CD8-positive, alpha-beta memory T cell (primary cell): ENCODE results near the gene ZNF581. TPM values are rescaled to one million over a fixed set of nuclear protein-coding genes. Genes with fewer than 3 reads are reported as not detected.

Source experiments
- CTCF ChIA-PET: fragments of 350-600 bp; sonication (Branson Sonifier 250); formaldehyde crosslinking; loops from one replicate; lab custom pipeline; 2021; ENCODE audit warnings: antibody characterized with exemption; lab: Charles Lee
- POLR2A ChIA-PET: fragments of 350-600 bp; sonication (Branson Sonifier 250); formaldehyde crosslinking; loops from one replicate; lab custom pipeline; 2021; ENCODE audit warnings: antibody characterized with exemption; lab: Charles Lee
- DNase-seq, 5 donors: peaks; one replicate each; pipeline versions ENCODE4 v3.0.0 to v3.0.0-alpha.2; 2020 to 2022; ENCODE audit warnings: mixed read lengths in 1 of 5
- H3K27ac ChIP-seq: one replicate; pipeline ENCODE4 v1.7.0; 2013; ENCODE audit warnings: low read depth, mild to moderate bottlenecking, low read length, moderate library complexity
- H3K27me3 ChIP-seq: 2 replicates; pipeline ENCODE4 v1.7.0; 2013; ENCODE audit warnings: low read length, mild to moderate bottlenecking; ENCODE audit not compliant: insufficient read depth, poor library complexity, severe bottlenecking
- H3K36me3 ChIP-seq: 2 replicates; pipeline ENCODE4 v1.7.0; 2013; ENCODE audit warnings: mild to moderate bottlenecking, low read length, moderate library complexity; ENCODE audit not compliant: insufficient read depth
- H3K4me1 ChIP-seq: 2 replicates; pipeline ENCODE4 v1.7.0; 2013; ENCODE audit warnings: mild to moderate bottlenecking, low read length, moderate library complexity; ENCODE audit not compliant: insufficient read depth
- H3K4me3 ChIP-seq: 2 replicates; pipeline ENCODE4 v1.7.0; 2013; ENCODE audit warnings: mild to moderate bottlenecking, low read length
- H3K9me3 ChIP-seq: 2 replicates; pipeline ENCODE4 v1.7.0; 2013; ENCODE audit warnings: mild to moderate bottlenecking, low read length
- H3K27ac Mint-ChIP-seq, 8 donors: one replicate each; pipeline ENCODE4 v1.8.0; 2020 to 2021; ENCODE audit warnings: mixed read lengths in 8 of 8, mild to moderate bottlenecking in 6 of 8, inconsistent platforms in 3 of 8, moderate library complexity in 3 of 8
- H3K27me3 Mint-ChIP-seq, 2 donors: one replicate each; pipeline ENCODE4 v1.8.0; 2020 to 2021; ENCODE audit warnings: mixed read lengths in 2 of 2, mild to moderate bottlenecking in 1 of 2, moderate library complexity in 1 of 2
- H3K36me3 Mint-ChIP-seq, 3 donors: one replicate each; pipeline ENCODE4 v1.8.0; 2020 to 2021; ENCODE audit warnings: mixed read lengths in 3 of 3, inconsistent platforms in 1 of 3, mild to moderate bottlenecking in 1 of 3
- H3K4me1 Mint-ChIP-seq, 3 donors: one replicate each; pipeline ENCODE4 v1.8.0; 2020 to 2021; ENCODE audit warnings: mixed read lengths in 3 of 3, inconsistent platforms in 1 of 3, mild to moderate bottlenecking in 1 of 3
- H3K4me3 Mint-ChIP-seq, 7 donors: one replicate each; pipeline ENCODE4 v1.8.0; 2020 to 2021; ENCODE audit warnings: mixed read lengths in 7 of 7, mild to moderate bottlenecking in 6 of 7, moderate library complexity in 4 of 7, inconsistent platforms in 2 of 7
- H3K9me3 Mint-ChIP-seq, 5 donors: one replicate each; pipeline ENCODE4 v1.8.0; 2020 to 2022; ENCODE audit warnings: mixed read lengths in 5 of 5, mild to moderate bottlenecking in 3 of 5, moderate library complexity in 2 of 5, inconsistent platforms in 1 of 5
- polyA plus RNA-seq: library from polyadenylated mRNA; unstranded; fragments of 300-500 nt; fragmentation: Illumina TruSeq; gene quantifications from one replicate; pipeline ENCODE4 v1.2.3, GENCODE V29; 2021
- total RNA-seq, 2 experiments: library from RNA; stranded (reverse); gene quantifications; one replicate each; pipeline ENCODE4 v1.2.3, GENCODE V29; 2021

Gene ZNF581
- total and polyA plus RNA-seq, 3 experiments from 2014 or later, result 23.4 to 34.4 (median 32.8) TPM

- POLR2A ChIA-PET, result no interaction called here
- Histone ChIP-seq H3K36me3 (no peaks in the 10 kb centered on the region), H3K27ac (no peak overlapping the region), H3K4me1 (peaks cover 47% of the 10 kb centered on the region), H3K4me3 (no peak overlapping the region), H3K27me3 (no peaks in the 10 kb centered on the region), H3K9me3 (no peaks in the 10 kb centered on the region)
- Mint-ChIP-seq H3K4me1 (peaks cover 47 to 63% (median 58%) of the 10 kb centered on the region in 3 donors), H3K36me3 (peaks cover 0 to 8% (median 7%) of the 10 kb centered on the region in 3 donors), H3K27me3 (no peaks in the 10 kb centered on the region), H3K9me3 (no peaks in the 10 kb centered on the region), H3K4me3 (no peak overlapping the region), H3K27ac (no peak overlapping the region)
- CTCF ChIA-PET, result interaction anchor here (6.5 kb wide), 1 partner anchor 16 kb away, joined by 67 read pairs; the partner anchor contains the start of gene ZNF865
- peak in 1 of 5 donors; percentile 36 for DNase-seq
Observed at GRCh38 chr19:55622242-55622969, 21.0 kb upstream of the ZNF581 start.

- POLR2A ChIA-PET, result interaction anchor here (0.7 to 2.7 kb wide), 2 partner anchors 11 to 16 kb away, joined by 3 to 22 read pairs; no protein-coding TSS in a partner anchor
- peak overlapping the region in 1 of 7 donors; percentile 96 for H3K4me3 Mint-ChIP-seq
- no peaks in the 10 kb centered on the region for H3K9me3 ChIP-seq
- DNase-seq, result no peak
- no peaks in the 10 kb centered on the region for H3K36me3 ChIP-seq
- H3K9me3 Mint-ChIP-seq, result no peaks in the 10 kb centered on the region
- H3K27ac Mint-ChIP-seq, result peak overlapping the region in 3 of 8 donors; percentile 47 to 97 (median 94)
- H3K27me3 ChIP-seq, result no peaks in the 10 kb centered on the region
- CTCF ChIA-PET, result interaction anchor here (1.1 to 6.5 kb wide), 3 partner anchors 13 to 107 kb away, joined by 3 to 67 read pairs (median 4); partner anchors contain the start of gene ZNF865
- peaks cover 45 to 65% (median 62%) of the 10 kb centered on the region in 3 donors for H3K4me1 Mint-ChIP-seq
- no peaks in the 10 kb centered on the region for H3K27me3 Mint-ChIP-seq
- H3K4me1 ChIP-seq, result peaks cover 47% of the 10 kb centered on the region
- peaks cover 0 to 5% (median 3%) of the 10 kb centered on the region in 3 donors for H3K36me3 Mint-ChIP-seq
- H3K27ac ChIP-seq, result no peak overlapping the region
- H3K4me3 ChIP-seq, result no peak overlapping the region
Observed at GRCh38 chr19:55623130-55623529, 20.3 kb upstream of the ZNF581 start.

GRCh38 chr19:55623561-55623960 is 19.9 kb upstream of the ZNF581 start:
- no peaks in the 10 kb centered on the region for H3K9me3 ChIP-seq
- Mint-ChIP-seq H3K27me3 (no peaks in the 10 kb centered on the region), H3K9me3 (no peaks in the 10 kb centered on the region), H3K4me1 (peaks cover 45 to 65% (median 62%) of the 10 kb centered on the region in 3 donors), H3K27ac (peak overlapping the region in 6 of 8 donors; percentile 91 to 97 (median 94)), H3K4me3 (peak overlapping the region; percentile 86 to 96 (median 90)), H3K36me3 (peaks cover 0 to 5% (median 2%) of the 10 kb centered on the region in 3 donors)
- no peak overlapping the region for H3K27ac ChIP-seq
- ChIA-PET POLR2A (interaction anchor here (0.7 to 2.9 kb wide), 3 partner anchors 10 to 18 kb away, joined by 3 to 22 read pairs (median 11); no protein-coding TSS in a partner anchor), CTCF (interaction anchor here (1.0 to 6.5 kb wide), 6 partner anchors 13 to 156 kb away, joined by 3 to 67 read pairs (median 5); partner anchors contain the start of gene ZNF865)
- DNase-seq, result no peak
- no peaks in the 10 kb centered on the region for H3K36me3 ChIP-seq
- peaks cover 47% of the 10 kb centered on the region for H3K4me1 ChIP-seq
- H3K27me3 ChIP-seq, result no peaks in the 10 kb centered on the region
- peak overlapping the region; percentile 22 for H3K4me3 ChIP-seq

GRCh38 chr19:55624109-55625003 is 19.1 kb upstream of the ZNF581 start, which contains the start of gene ZNF784:
TSS of gene ZNF784 (minus strand) at chr19:55624566. CDS start at chr19:55624561, 5 bp downstream.
- ChIA-PET CTCF (interaction anchor here (0.7 to 6.5 kb wide), 17 partner anchors 9 to 618 kb away, joined by 3 to 67 read pairs (median 4); partner anchors contain the start of genes FIZ1, ISOC2, U2AF2 and ZNF524), POLR2A (interaction anchor here (0.6 to 3.3 kb wide), 13 partner anchors 10 to 507 kb away, joined by 3 to 34 read pairs (median 6); partner anchors contain the start of genes CCDC106, FIZ1, NAT14 and PPP1R12C)
- Histone ChIP-seq H3K4me3 (peak within 1 kb of the TSS; percentile 63), H3K36me3 (no peaks in the 10 kb centered on the region), H3K9me3 (no peaks in the 10 kb centered on the region), H3K27ac (peak within 1 kb of the TSS; percentile 65), H3K4me1 (peaks cover 47% of the 10 kb centered on the region), H3K27me3 (no peaks in the 10 kb centered on the region)
- peaks cover 0 to 3% (median 2%) of the 10 kb centered on the region in 3 donors for H3K36me3 Mint-ChIP-seq
- H3K27ac Mint-ChIP-seq, result peak within 1 kb of the TSS; percentile 91 to 99 (median 94)
- peak within 1 kb of the TSS; percentile 86 to 96 (median 90) for H3K4me3 Mint-ChIP-seq
- H3K4me1 Mint-ChIP-seq, result peaks cover 45 to 63% (median 60%) of the 10 kb centered on the region in 3 donors
- H3K27me3 Mint-ChIP-seq, result no peaks in the 10 kb centered on the region
- DNase-seq, result peak; percentile 90 to 96 (median 91)
- no peaks in the 10 kb centered on the region for H3K9me3 Mint-ChIP-seq

GRCh38 chr19:55625004-55625326 is 18.5 kb upstream of the ZNF581 start:
- DNase-seq, result no peak
- peaks cover 0 to 3% (median 2%) of the 10 kb centered on the region in 3 donors for H3K36me3 Mint-ChIP-seq
- H3K9me3 Mint-ChIP-seq, result no peaks in the 10 kb centered on the region
- peaks cover 42 to 58% (median 56%) of the 10 kb centered on the region in 3 donors for H3K4me1 Mint-ChIP-seq
- Histone ChIP-seq H3K4me3 (peak overlapping the region; percentile 63), H3K27me3 (no peaks in the 10 kb centered on the region), H3K9me3 (no peaks in the 10 kb centered on the region), H3K36me3 (no peaks in the 10 kb centered on the region), H3K4me1 (peaks cover 47% of the 10 kb centered on the region), H3K27ac (peak overlapping the region; percentile 65)
- POLR2A ChIA-PET, result interaction anchor here (0.6 to 3.3 kb wide), 11 partner anchors 9 to 508 kb away, joined by 3 to 34 read pairs (median 4); partner anchors contain the start of genes CCDC106, FIZ1, NAT14 and PPP1R12C
- H3K27ac Mint-ChIP-seq, result peak overlapping the region in 7 of 8 donors; percentile 61 to 97 (median 94)
- H3K27me3 Mint-ChIP-seq, result no peaks in the 10 kb centered on the region
- peak overlapping the region; percentile 86 to 96 (median 90) for H3K4me3 Mint-ChIP-seq
- CTCF ChIA-PET, result interaction anchor here (0.9 to 6.5 kb wide), 13 partner anchors 9 to 163 kb away, joined by 3 to 67 read pairs (median 5); partner anchors contain the start of genes FIZ1, ISOC2, U2AF2 and ZNF524

- POLR2A ChIA-PET, result interaction anchor here (0.6 to 3.3 kb wide), 6 partner anchors 16 to 150 kb away, joined by 3 to 34 read pairs (median 4); partner anchors contain the start of genes FIZ1, U2AF2 and ZNF628
- Histone ChIP-seq H3K4me3 (peak overlapping the region; percentile 21), H3K9me3 (no peaks in the 10 kb centered on the region), H3K27me3 (no peaks in the 10 kb centered on the region), H3K36me3 (no peaks in the 10 kb centered on the region), H3K4me1 (peaks cover 37% of the 10 kb centered on the region), H3K27ac (no peak overlapping the region)
- H3K27ac Mint-ChIP-seq, result peak overlapping the region; percentile 85 to 96 (median 92)
- H3K27me3 Mint-ChIP-seq, result no peaks in the 10 kb centered on the region
- DNase-seq, result peak in 4 of 5 donors; percentile 51 to 87 (median 80)
- H3K9me3 Mint-ChIP-seq, result no peaks in the 10 kb centered on the region
- peak overlapping the region; percentile 71 to 85 (median 77) for H3K4me3 Mint-ChIP-seq
- peaks cover 0 to 2% (median 1%) of the 10 kb centered on the region in 3 donors for H3K36me3 Mint-ChIP-seq
- CTCF ChIA-PET, result interaction anchor here (0.9 to 6.5 kb wide), 7 partner anchors 20 to 486 kb away, joined by 3 to 67 read pairs (median 13); partner anchors contain the start of genes FIZ1, ZNF524 and ZNF865
- peaks cover 30 to 45% (median 45%) of the 10 kb centered on the region in 3 donors for H3K4me1 Mint-ChIP-seq
Observed at GRCh38 chr19:55626350-55626749, 17.1 kb upstream of the ZNF581 start.
